AG04449 (cell line): Measurements from ENCODE around the gene TLK2.
"Not testable (repeated sequence)": the region's sequence is repeated elsewhere in the genome, so short reads cannot be mapped to it uniquely, and the experiment has no call there.

Experiments used
- CTCF ChIA-PET: fragments of 350-600 bp; formaldehyde crosslinking; extraction: SDS; loops from one replicate; lab custom pipeline; 2021; ENCODE audit warnings: antibody characterized with exemption; lab: Yijun Ruan, JAX
- POLR2A ChIA-PET: fragments of 400-600, 350-600 bp; formaldehyde crosslinking; extraction: SDS; loops from one replicate; lab custom pipeline; 2020; ENCODE audit warnings: antibody characterized with exemption, inconsistent platforms; lab: Yijun Ruan, JAX
- DNase-seq: peaks from one replicate; pipeline ENCODE4 v3.0.0-alpha.2; 2010; ENCODE audit warnings: low read depth, low spot score
- H3K4me3 ChIP-seq: 2 replicates; pipeline ENCODE4 v1.5.1; 2011; ENCODE audit warnings: low read depth, mild to moderate bottlenecking, control low read depth, low read length

The TLK2 gene

GRCh38 chr17:62504857-62505256 lies 26.2 kb downstream of the TLK2 start:
- POLR2A ChIA-PET, H3K4me3 ChIP-seq, DNase-seq, CTCF ChIA-PET: not testable (repeated sequence)

- H3K4me3 ChIP-seq, CTCF ChIA-PET, POLR2A ChIA-PET, DNase-seq: not testable (repeated sequence)
These were observed 28.7 kb downstream of the TLK2 start for GRCh38 chr17:62507191-62507836.

- POLR2A ChIA-PET, H3K4me3 ChIP-seq, DNase-seq, CTCF ChIA-PET: not testable (repeated sequence)
These were observed 31.7 kb downstream of the TLK2 start for GRCh38 chr17:62510247-62510819.

GRCh38 chr17:62511014-62511413 lies 32.4 kb downstream of the TLK2 start:
- DNase-seq, POLR2A ChIA-PET: not testable (repeated sequence)

GRCh38 chr17:62516376-62516775 lies 37.8 kb downstream of the TLK2 start:
- CTCF ChIA-PET, DNase-seq, H3K4me3 ChIP-seq, POLR2A ChIA-PET: not testable (repeated sequence)

More at GRCh38 chr17:62511014-62511413, 32.4 kb downstream of the TLK2 start:
- H3K4me3 ChIP-seq, CTCF ChIA-PET: not testable (repeated sequence)

DNA sequence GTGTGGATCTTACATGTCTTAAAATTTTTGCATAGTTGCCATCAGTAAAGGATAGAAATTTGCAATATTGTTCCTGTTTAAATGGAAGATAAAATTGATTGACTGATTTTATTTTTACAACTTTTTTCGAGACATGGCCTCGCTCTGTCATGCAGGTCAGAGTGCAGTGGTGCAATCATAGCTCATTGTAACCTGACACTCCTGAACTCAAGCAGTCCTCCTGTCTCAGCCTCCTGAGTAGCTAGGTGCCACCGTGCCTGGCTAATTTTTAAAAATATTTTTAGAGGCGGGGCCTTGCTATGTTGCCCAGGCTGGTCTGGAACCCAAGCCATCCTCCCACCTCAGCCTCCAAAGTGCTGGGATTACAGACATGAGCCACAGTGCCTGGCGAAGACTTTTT lies 42.7 kb downstream of the TLK2 start:
- POLR2A ChIA-PET, DNase-seq, H3K4me3 ChIP-seq, CTCF ChIA-PET: not testable (repeated sequence)

DNA sequence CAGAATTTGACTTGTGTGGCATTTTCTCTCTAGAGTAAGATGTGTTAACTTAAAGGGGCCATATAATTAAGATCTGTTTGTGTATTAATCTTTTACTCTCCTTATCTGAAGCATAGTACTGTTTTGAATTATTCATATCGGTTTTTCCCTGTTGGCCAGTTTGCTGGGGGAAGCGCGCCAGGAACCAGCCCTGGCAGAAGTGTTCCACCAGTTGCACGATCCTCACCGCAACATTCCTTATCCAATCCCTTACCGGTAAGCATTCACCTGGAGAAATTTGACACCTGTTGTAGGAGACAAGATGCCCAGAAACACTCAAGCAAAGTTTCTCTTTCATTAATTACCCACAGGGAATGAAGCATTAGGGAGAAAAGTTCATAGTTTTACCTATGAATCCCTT lies 45.5 kb downstream of the TLK2 start:
- DNase-seq, POLR2A ChIA-PET, CTCF ChIA-PET, H3K4me3 ChIP-seq: not testable (repeated sequence)

GRCh38 chr17:62525317-62525716 lies 46.7 kb downstream of the TLK2 start:
- POLR2A ChIA-PET, result not testable (repeated sequence)

GRCh38 chr17:62530936-62531335 lies 52.3 kb downstream of the TLK2 start:
- H3K4me3 ChIP-seq, POLR2A ChIA-PET, CTCF ChIA-PET, DNase-seq: not testable (repeated sequence)

More at GRCh38 chr17:62525317-62525716, 46.7 kb downstream of the TLK2 start:
- H3K4me3 ChIP-seq, DNase-seq, CTCF ChIA-PET: not testable (repeated sequence)

DNA sequence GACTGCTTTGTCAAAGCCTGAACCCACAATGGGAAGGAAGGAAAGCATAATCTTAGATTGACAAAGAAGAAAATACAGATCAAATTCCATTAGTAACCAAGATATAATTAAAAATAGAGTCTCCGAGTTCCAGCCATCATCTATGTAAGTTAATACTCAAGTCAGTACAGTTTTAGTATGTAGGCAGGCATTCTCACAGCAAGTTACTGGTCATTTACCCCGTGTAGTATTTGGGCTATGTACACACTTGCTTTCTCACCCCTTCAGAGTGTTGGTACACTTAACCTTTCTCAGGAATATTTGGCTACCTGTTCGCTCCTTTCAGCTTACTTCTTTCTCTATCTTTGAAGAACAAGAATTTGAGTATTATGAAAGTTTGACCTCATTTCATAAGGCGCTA lies 57.9 kb downstream of the TLK2 start:
- DNase-seq, H3K4me3 ChIP-seq, CTCF ChIA-PET, POLR2A ChIA-PET: not testable (repeated sequence)

DNA sequence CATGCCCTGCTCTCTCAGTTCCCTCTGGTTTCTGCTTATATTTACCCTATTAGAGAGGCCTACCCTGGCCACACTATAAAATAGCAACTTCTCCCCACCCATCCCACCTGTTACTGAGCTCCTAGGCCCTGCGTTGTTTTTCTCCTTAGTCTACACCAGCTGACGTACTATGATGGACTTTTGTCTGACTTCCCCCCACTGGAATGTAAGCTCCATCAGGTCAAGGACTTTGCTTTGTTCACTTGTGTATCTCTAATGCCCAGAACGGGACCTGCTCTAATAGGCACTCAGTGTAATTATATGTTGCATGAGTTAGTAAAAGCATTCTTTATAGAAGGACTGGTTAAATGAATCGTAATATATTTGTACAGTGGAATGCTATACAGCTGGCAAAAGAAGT lies 62.4 kb downstream of the TLK2 start:
- H3K4me3 ChIP-seq, POLR2A ChIA-PET, DNase-seq, CTCF ChIA-PET: not testable (repeated sequence)

- DNase-seq, H3K4me3 ChIP-seq, POLR2A ChIA-PET: not testable (repeated sequence)
- CTCF ChIA-PET, result interaction anchor here (1.7 kb wide), 1 partner anchor 9 kb away, joined by 5 read pairs; no protein-coding TSS in a partner anchor
These were observed 64.7 kb downstream of the TLK2 start for GRCh38 chr17:62543278-62543775.

DNA sequence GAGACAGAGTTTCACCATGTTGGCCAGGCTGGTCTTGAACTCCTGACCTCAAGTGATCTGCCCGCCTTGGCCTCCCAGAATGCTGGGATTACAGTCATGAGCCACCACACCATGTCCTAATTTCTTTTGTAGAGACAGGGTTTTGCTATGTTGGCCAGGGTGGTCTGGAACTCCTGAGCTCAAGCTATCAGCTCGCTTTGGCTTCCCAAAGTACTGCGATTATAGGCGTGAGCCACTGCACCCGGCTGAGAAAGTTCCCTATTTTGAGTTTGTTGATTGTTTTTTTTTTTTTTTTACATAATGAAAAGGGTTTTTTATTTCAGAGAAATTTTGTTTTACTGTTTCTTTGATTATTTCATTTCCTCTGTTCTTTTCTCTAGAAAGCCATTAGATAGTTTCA lies 67.4 kb downstream of the TLK2 start:
- DNase-seq, POLR2A ChIA-PET, CTCF ChIA-PET, H3K4me3 ChIP-seq: not testable (repeated sequence)

DNA sequence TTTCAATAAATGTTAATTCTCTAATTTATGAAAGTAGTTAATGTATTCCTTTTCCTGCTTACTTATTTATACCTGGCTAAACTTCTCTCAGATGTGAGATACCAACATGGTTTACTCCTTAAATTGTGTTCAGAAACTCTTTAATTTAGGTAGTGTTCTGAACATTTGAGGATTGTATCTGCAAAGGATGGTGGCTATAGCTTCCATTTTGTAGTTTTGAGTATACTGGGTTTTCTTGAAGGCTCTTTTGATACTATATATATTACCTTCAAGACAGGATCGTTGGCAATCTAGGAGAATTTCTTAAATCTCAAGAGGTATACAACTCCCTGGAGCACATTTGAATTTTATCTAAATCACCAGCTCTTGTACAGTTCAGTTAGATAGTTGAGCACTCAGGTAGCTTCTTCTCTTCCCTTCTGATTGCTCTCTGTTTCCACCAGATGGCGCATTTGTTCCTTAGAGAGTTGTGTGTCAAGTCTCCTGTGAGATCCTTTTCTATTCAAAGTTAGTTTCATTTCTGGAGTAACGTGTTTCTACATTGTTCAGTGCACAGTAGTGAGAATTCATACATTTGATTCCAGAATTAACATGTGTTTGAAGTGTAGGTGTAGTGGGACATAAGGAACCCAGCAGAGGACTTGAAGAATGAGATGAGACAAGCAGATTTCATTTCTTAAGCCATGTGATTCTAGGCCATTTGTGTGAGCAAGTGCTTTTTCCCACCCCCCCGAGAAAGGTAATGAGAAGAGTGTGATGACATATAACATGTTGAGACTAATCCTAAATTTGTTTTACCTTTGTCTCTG lies 74.4 kb downstream of the TLK2 start:
- POLR2A ChIA-PET, result interaction anchor here (0.7 kb wide), 1 partner anchor 106 kb away, joined by 3 read pairs; no protein-coding TSS in a partner anchor
- CTCF ChIA-PET, result interaction anchor here (0.7 to 1.0 kb wide), 10 partner anchors 10 to 140 kb away, joined by 3 to 6 read pairs (median 3); no protein-coding TSS in a partner anchor
- not testable (repeated sequence) for DNase-seq
- peak overlapping the region; percentile 19; the same call in 1 of the 2 replicates for H3K4me3 ChIP-seq

GRCh38 chr17:62557532-62557931 lies 78.9 kb downstream of the TLK2 start:
- CTCF ChIA-PET, H3K4me3 ChIP-seq, DNase-seq, POLR2A ChIA-PET: not testable (repeated sequence)

DNA sequence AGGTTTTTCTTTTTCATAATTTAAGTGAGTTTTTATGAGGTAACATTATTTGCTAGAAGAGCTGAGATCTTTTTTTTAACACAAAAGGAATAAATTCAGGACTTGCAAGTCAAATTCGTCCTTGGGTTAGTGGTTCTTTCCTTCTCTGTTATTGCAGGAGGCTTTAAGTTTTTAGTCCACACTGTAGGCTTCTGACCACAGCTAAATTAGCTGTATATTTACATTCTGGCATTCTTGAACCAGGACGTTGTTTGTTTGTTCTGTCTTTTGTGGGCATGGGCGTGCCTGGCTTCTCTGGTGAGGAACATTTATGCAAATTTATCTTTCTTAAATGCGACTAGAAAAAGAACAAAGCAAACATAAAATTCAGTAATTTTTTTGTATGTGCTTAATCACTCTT lies 80.3 kb downstream of the TLK2 start:
- DNase-seq, H3K4me3 ChIP-seq, POLR2A ChIA-PET: not testable (repeated sequence)
- CTCF ChIA-PET, result interaction anchor here (0.9 to 1.0 kb wide), 2 partner anchors 18 to 27 kb away, joined by 3 read pairs; no protein-coding TSS in a partner anchor
